NCI-H2227 (cell line): ENCODE results near the gene POLR1B.
"Not testable (repeated sequence)": the region's sequence is repeated elsewhere in the genome, so short reads cannot be mapped to it uniquely, and the experiment has no call there.

ENCODE experiments used
- DNase-seq: peaks from one replicate; lab custom pipeline; 2025; ENCODE audit not compliant: unreplicated experiment; lab: John Stamatoyannopoulos, UW

POLR1B gene

GRCh38 chr2:112541315-112542122 is 746 bp upstream of the POLR1B start:
- peak; percentile 88 for DNase-seq

- DNase-seq = peak; percentile 39
Measured at GRCh38 chr2:112542984-112543661, 858 bp downstream of the POLR1B start.

GRCh38 chr2:112547333-112547732 is 5.1 kb downstream of the POLR1B start:
- DNase-seq = no peak

GRCh38 chr2:112548980-112549379 is 6.7 kb downstream of the POLR1B start:
- DNase-seq = no peak

- no peak for DNase-seq
Measured at GRCh38 chr2:112566104-112566503, 23.8 kb downstream of the POLR1B start.

GRCh38 chr2:112566508-112566907 is 24.2 kb downstream of the POLR1B start:
- not testable (repeated sequence) for DNase-seq

- DNase-seq = no peak
Measured at GRCh38 chr2:112572005-112572404, 29.7 kb downstream of the POLR1B start.

- DNase-seq = no peak
Measured at GRCh38 chr2:112577756-112578155, 35.5 kb downstream of the POLR1B start.

- DNase-seq = no peak
Measured at GRCh38 chr2:112579241-112579640, 37.0 kb downstream of the POLR1B start.

GRCh38 chr2:112580084-112580483 is 37.8 kb downstream of the POLR1B start:
- no peak for DNase-seq

GRCh38 chr2:112582314-112582746 is 40.1 kb downstream of the POLR1B start:
- peak; percentile 79 for DNase-seq

GRCh38 chr2:112583497-112584133 is 41.4 kb downstream of the POLR1B start:
- DNase-seq = peak; percentile 57

- peak; percentile 97 for DNase-seq
Measured at GRCh38 chr2:112584134-112584890, 42.0 kb downstream of the POLR1B start, which contains the start of gene CHCHD5. Gene CHCHD5, plus strand, starts transcription at chr2:112584609. Its CDS starts 39 bp downstream, at chr2:112584648.

- no peak for DNase-seq
Measured at GRCh38 chr2:112584891-112585250, 42.6 kb downstream of the POLR1B start.

- no peak for DNase-seq
Measured at GRCh38 chr2:112585400-112585799, 43.1 kb downstream of the POLR1B start.

GRCh38 chr2:112585873-112586464 is 43.7 kb downstream of the POLR1B start:
- DNase-seq = no peak

GRCh38 chr2:112588611-112589045 is 46.4 kb downstream of the POLR1B start:
- DNase-seq = no peak

GRCh38 chr2:112591413-112591812 is 49.1 kb downstream of the POLR1B start:
- DNase-seq = no peak

GRCh38 chr2:112593736-112594135 is 51.5 kb downstream of the POLR1B start:
- DNase-seq = no peak

- no peak for DNase-seq
Measured at GRCh38 chr2:112597537-112598322, 55.5 kb downstream of the POLR1B start.
